Psoas muscle (tissue), 8 donors: ENCODE data around the gene PSG2. TPM values are rescaled to one million over a fixed set of nuclear protein-coding genes. Genes with fewer than 3 reads are reported as not detected.
"Not testable (repeated sequence)": the region's sequence is repeated elsewhere in the genome, so short reads cannot be mapped to it uniquely, and the experiment has no call there.

Experiments used
- ATAC-seq, 4 donors: fragments of 200-7000 bp; cut with Tn5 transposase; one replicate each; pipeline ENCODE4 v1.9.1; 2020; ENCODE audit warnings: moderate library complexity in 3 of 4, mild to moderate bottlenecking in 2 of 4
- DNase-seq, 2 donors: peaks; one replicate each; pipeline ENCODE4 v3.0.0-alpha.2; 2020
- H3K27ac ChIP-seq: fragments of 200-600 bp; one replicate; pipeline ENCODE4 v1.8.0; 2022
- H3K27me3 ChIP-seq, 3 donors: fragments of 200-600 bp in 1 of 3; one replicate each; pipeline versions ENCODE4 v1.6.1 to v1.8.0; 2013 to 2022; ENCODE audit warnings: low read length in 2 of 3, mild to moderate bottlenecking in 2 of 3, moderate library complexity in 1 of 3; ENCODE audit not compliant: insufficient read depth in 3 of 3
- H3K36me3 ChIP-seq, 2 donors: fragments of 200-600 bp in 1 of 2; one replicate each; pipeline versions ENCODE4 v1.6.1 to v1.8.0; 2013 to 2022; ENCODE audit warnings: low read depth in 1 of 2, mild to moderate bottlenecking in 1 of 2, moderate library complexity in 1 of 2; ENCODE audit not compliant: insufficient read depth in 1 of 2
- H3K4me1 ChIP-seq: fragments of 200-600 bp; one replicate; pipeline ENCODE4 v1.8.0; 2022
- H3K4me3 ChIP-seq: fragments of 200-600 bp; one replicate; pipeline ENCODE4 v1.8.0; 2022; ENCODE audit warnings: mild to moderate bottlenecking
- H3K9me3 ChIP-seq: fragments of 200-600 bp; one replicate; pipeline ENCODE4 v1.8.0; 2022
- WGBS, 3 donors: extraction: QIAGEN DNeasy Blood & Tissue Kit; methylation state at CpG; one replicate each; pipeline versions ENCODE4 v1.1.6 to v1.1.7; 2013; 5-methylcytosine and 5-hydroxymethylcytosine counted together
- intact Hi-C, 2 donors: fragments of 100-400 bp; cut with DNase I; formaldehyde crosslinking; loops; one replicate each; pipeline versions ENCODE4 v1.11.0 to v1.14.2; 2022
- long read RNA-seq, 2 donors: library from polyadenylated mRNA; unstranded; transcript quantifications; one replicate each; pipeline ENCODE4 v2.0.0, GENCODE V29; 2021
- polyA plus RNA-seq, 3 donors: library from polyadenylated mRNA; stranded (reverse); fragments of 200-250 nt; gene quantifications; one replicate each; pipeline ENCODE4 v1.2.3, GENCODE V29; 2013
- total RNA-seq, 4 donors: library from RNA; stranded (reverse); fragmentation: NEBNext Ultra II Directional in 2 of 4; extraction: Animal tissue kit (Norgen Biotek cat#: 25700) in 2 of 4; gene quantifications; one replicate each; pipeline versions ENCODE4 v1.2.1 to v1.2.4, GENCODE V29; 2021 to 2023
- TF ChIP-seq, protein P1 (sequence below): fragments of 200-600 bp; IDR thresholded peaks from one replicate; pipeline ENCODE4 v1.8.0; 2022; ENCODE audit warnings: antibody characterized with exemption
- donor health status: healthy with polysubstance abuse.
- donor health status: DM: no; HTN: no; CAD: no; lungs with moderate emphysema.
- donor health status: Bipolar disorder and iron deficiency.
- donor health status: healthy.
- donor health status: DM: yes; HTN: yes; CAD: no.
- donor health status: DM: no; HTN: no; CAD: no.
- donor health status: DM: no; HTN: no; CAD: no.
- donor health status: DM: yes; HTN: yes; CAD: no.

PSG2 gene
- total RNA-seq (not detected), polyA plus RNA-seq (not detected)
- long read RNA-seq, donor 1, result 0 reads
- long read RNA-seq, donor 2, result 0 reads

- H3K9me3 ChIP-seq, DNase-seq, H3K4me1 ChIP-seq, ATAC-seq, H3K36me3 ChIP-seq, H3K27me3 ChIP-seq, intact Hi-C loops, H3K27ac ChIP-seq, H3K4me3 ChIP-seq: not testable (repeated sequence)
- WGBS, 3 donors, result 61 to 71% (median 70%) methylated on average over 2 of the region's 2 CpGs
These were observed at the start of gene PSG2 for GRCh38 chr19:43082601-43083000. TSS of gene PSG2 (minus strand) at chr19:43082701. CDS start at chr19:43082569, 132 bp downstream.

DNA sequence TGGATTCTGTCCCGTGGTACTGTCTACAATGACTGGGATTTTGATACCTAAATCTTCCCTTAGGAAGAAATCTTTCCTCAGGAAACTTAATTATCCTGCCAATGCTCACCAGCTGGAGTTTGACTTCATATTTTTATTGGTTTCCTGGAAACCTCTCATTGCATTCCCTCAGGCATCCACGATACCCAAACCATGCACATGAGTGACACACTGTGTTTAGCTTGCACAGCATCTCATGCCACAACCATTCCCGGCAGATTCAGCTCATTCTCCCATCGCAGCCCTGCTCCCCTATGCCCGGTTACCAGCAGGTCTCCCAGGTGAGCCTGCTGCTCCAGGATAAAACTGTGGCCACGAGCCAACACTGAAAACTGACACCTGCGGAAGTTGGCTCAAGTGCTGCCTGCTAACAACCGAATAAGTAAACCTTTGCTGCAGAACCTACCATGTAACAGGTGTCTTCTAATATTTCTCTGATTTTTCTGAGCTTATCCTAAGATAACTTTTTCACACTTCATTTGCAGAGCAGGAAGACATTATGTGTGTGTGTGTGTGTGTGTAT lies 48.9 kb upstream of the PSG2 start:
- 64 to 69% (median 65%) methylated on average over 8 of the region's 8 CpGs for WGBS, 3 donors
- H3K27me3 ChIP-seq, ATAC-seq, H3K4me3 ChIP-seq, DNase-seq, H3K27ac ChIP-seq, H3K36me3 ChIP-seq, H3K4me1 ChIP-seq, intact Hi-C loops, H3K9me3 ChIP-seq: not testable (repeated sequence)

- ATAC-seq, H3K4me1 ChIP-seq, H3K36me3 ChIP-seq, H3K27ac ChIP-seq, H3K9me3 ChIP-seq, DNase-seq, H3K27me3 ChIP-seq, intact Hi-C loops, H3K4me3 ChIP-seq: not testable (repeated sequence)
- 76 to 86% (median 81%) methylated on average over 7 of the region's 7 CpGs for WGBS, 3 donors
These were observed 46.7 kb upstream of the PSG2 start for GRCh38 chr19:43129197-43129596.

GRCh38 chr19:43127336-43127735 lies 44.8 kb upstream of the PSG2 start:
- H3K4me1 ChIP-seq, H3K27ac ChIP-seq, DNase-seq, ATAC-seq, intact Hi-C loops, H3K9me3 ChIP-seq, H3K4me3 ChIP-seq, H3K36me3 ChIP-seq, H3K27me3 ChIP-seq: not testable (repeated sequence)
- 24 to 49% (median 38%) methylated on average over 3 of the region's 3 CpGs for WGBS, 3 donors

- no peaks in the 10 kb centered on the region for H3K27me3 ChIP-seq
- H3K27ac ChIP-seq, result no peak overlapping the region
- H3K4me1 ChIP-seq, result no peaks in the 10 kb centered on the region
- intact Hi-C loops, result no loop called here
- H3K9me3 ChIP-seq, result no peaks in the 10 kb centered on the region
- DNase-seq, result no peak
- no peaks in the 10 kb centered on the region for H3K36me3 ChIP-seq
- H3K4me3 ChIP-seq, result no peak overlapping the region
- 72 to 77% (median 76%) methylated on average over 4 of the region's 4 CpGs for WGBS, 3 donors
- TF ChIP-seq, protein P1, sequence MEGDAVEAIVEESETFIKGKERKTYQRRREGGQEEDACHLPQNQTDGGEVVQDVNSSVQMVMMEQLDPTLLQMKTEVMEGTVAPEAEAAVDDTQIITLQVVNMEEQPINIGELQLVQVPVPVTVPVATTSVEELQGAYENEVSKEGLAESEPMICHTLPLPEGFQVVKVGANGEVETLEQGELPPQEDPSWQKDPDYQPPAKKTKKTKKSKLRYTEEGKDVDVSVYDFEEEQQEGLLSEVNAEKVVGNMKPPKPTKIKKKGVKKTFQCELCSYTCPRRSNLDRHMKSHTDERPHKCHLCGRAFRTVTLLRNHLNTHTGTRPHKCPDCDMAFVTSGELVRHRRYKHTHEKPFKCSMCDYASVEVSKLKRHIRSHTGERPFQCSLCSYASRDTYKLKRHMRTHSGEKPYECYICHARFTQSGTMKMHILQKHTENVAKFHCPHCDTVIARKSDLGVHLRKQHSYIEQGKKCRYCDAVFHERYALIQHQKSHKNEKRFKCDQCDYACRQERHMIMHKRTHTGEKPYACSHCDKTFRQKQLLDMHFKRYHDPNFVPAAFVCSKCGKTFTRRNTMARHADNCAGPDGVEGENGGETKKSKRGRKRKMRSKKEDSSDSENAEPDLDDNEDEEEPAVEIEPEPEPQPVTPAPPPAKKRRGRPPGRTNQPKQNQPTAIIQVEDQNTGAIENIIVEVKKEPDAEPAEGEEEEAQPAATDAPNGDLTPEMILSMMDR, result no peak
- ATAC-seq, result no peak
These were observed 44.2 kb upstream of the PSG2 start for GRCh38 chr19:43126720-43127119.

DNA sequence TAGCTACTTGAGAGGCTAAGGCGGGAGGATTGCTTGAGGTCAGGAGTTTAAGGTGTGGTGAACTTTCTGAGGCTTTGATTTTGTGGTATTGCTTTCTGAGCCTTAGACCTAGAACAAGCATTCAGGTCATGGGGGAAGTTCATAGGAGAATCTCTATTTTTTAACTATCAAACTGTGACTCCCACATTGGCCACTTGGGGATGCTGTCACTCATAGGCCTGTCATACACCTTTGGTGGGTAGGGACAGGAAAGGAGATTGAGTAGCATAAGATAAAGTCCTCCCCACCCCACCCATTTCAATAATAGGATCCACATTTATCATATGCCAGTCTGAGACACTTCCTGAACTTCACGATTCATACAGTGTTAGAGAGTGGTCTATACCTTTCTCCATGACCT lies 41.9 kb upstream of the PSG2 start:
- Histone ChIP-seq H3K4me3 (no peak overlapping the region), H3K27ac (no peak overlapping the region), H3K4me1 (no peaks in the 10 kb centered on the region), H3K9me3 (no peaks in the 10 kb centered on the region), H3K36me3 (no peaks in the 10 kb centered on the region), H3K27me3 (no peaks in the 10 kb centered on the region)
- no peak for ATAC-seq
- TF ChIP-seq, protein P1, result no peak
- 69 to 72% (median 70%) methylated on average over 2 of the region's 2 CpGs for WGBS, 3 donors
- DNase-seq, result no peak
- intact Hi-C loops, result no loop called here

GRCh38 chr19:43120433-43121026 lies 38.0 kb upstream of the PSG2 start:
- H3K4me1 ChIP-seq, H3K36me3 ChIP-seq, intact Hi-C loops, H3K27me3 ChIP-seq, DNase-seq, ATAC-seq, H3K27ac ChIP-seq, H3K4me3 ChIP-seq, H3K9me3 ChIP-seq: not testable (repeated sequence)
- WGBS, 3 donors, result 69 to 76% (median 70%) methylated on average over 11 of the region's 11 CpGs

DNA sequence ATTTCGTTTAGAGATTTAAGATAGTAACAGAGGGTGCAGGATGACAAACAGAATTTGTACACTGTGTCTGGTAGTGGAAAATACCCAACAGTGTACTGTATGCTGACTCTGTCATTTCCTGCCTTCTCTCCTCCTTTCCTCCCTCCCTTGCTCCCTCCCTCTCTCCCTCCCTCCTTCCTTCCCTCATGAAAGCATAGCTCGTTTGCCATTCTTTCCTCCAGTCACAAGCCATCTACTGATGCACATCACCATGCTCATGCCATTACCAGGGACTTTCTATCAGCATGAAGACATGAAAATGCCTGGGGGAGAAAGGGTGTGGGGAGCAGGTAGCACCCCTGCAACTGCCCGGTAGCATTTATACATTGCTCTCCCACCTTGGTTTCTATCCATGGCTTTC lies 37.0 kb upstream of the PSG2 start:
- 50 to 76% (median 56%) methylated on average over 2 to 3 of the region's 3 CpGs for WGBS, 3 donors

GRCh38 chr19:43116421-43116820 lies 33.9 kb upstream of the PSG2 start:
- H3K4me1 ChIP-seq, H3K9me3 ChIP-seq, H3K36me3 ChIP-seq, H3K27me3 ChIP-seq, DNase-seq, ATAC-seq, intact Hi-C loops, H3K27ac ChIP-seq, H3K4me3 ChIP-seq: not testable (repeated sequence)
- WGBS, 3 donors, result 74 to 83% (median 82%) methylated on average over 3 of the region's 3 CpGs

More for the DNA sequence above, 37.0 kb upstream of the PSG2 start:
- H3K4me3 ChIP-seq, H3K27ac ChIP-seq, ATAC-seq, DNase-seq, H3K9me3 ChIP-seq, H3K36me3 ChIP-seq, H3K4me1 ChIP-seq, H3K27me3 ChIP-seq, intact Hi-C loops: not testable (repeated sequence)

DNA sequence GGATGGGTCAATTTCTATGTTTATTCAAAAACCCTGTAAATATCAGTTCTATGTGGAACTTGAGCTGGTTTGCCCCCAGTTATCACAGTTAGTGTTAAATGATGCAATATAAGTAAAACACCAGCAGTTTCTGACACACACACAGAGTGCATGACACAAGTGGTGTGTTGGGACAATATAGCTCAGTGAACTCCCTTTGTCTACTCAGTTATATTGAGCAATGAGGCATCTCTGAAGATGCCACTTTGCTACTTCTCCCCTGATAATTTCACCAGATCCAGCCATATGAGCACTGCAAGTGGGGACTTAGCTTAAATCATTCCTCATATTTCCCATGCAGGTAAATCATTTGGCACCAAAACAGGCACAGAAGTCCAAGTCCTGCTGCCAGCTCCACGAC lies 33.0 kb upstream of the PSG2 start:
- DNase-seq, H3K36me3 ChIP-seq, H3K27me3 ChIP-seq, intact Hi-C loops, H3K27ac ChIP-seq, H3K9me3 ChIP-seq, H3K4me3 ChIP-seq, ATAC-seq, H3K4me1 ChIP-seq: not testable (repeated sequence)
- 15 to 18% (median 16%) methylated on average over 1 of the region's 1 CpG for WGBS, 3 donors
